HEK293 (cell line): Measurements from ENCODE around the gene TRAM2.

Experiments
- CTCF ChIA-PET: fragments of 350-600 bp; formaldehyde crosslinking; extraction: SDS; loops from one replicate; lab custom pipeline; 2021; ENCODE audit warnings: antibody characterized with exemption; lab: Yijun Ruan, JAX
- POLR2A ChIA-PET: fragments of 300-600 bp; formaldehyde crosslinking; extraction: SDS; loops from one replicate; lab custom pipeline; 2020; ENCODE audit warnings: antibody characterized with exemption, inconsistent platforms; lab: Yijun Ruan, JAX
- H3K27ac ChIP-seq: fragments of 200-500 bp; sonication (Bioruptor generic); 2 replicates; pipeline ENCODE4 v1.5.1; 2014; ENCODE audit warnings: low read depth, low read length, control low read depth, inconsistent platforms; ENCODE audit errors: extremely low read depth
- H3K36me3 ChIP-seq, 2 experiments: fragments of 200-500 bp in 1 of 2; sonication (Bioruptor generic) in 1 of 2; 1 replicate in 1 of 2; 2 replicates in 1 of 2; pipeline ENCODE4 v1.5.1; 2014 to 2017; ENCODE audit warnings: inconsistent platforms in 2 of 2, low read length in 2 of 2; ENCODE audit not compliant: control insufficient read depth in 2 of 2, insufficient read depth in 1 of 2
- H3K4me1 ChIP-seq: fragments of 200-500 bp; sonication (Bioruptor generic); 2 replicates; pipeline ENCODE4 v1.5.1; 2014; ENCODE audit warnings: mild to moderate bottlenecking, low read length, inconsistent platforms; ENCODE audit not compliant: control insufficient read depth, insufficient read depth
- H3K4me3 ChIP-seq: 2 replicates; pipeline ENCODE4 v1.5.1; 2011; ENCODE audit warnings: low read depth, mild to moderate bottlenecking, control low read depth, low read length, moderate library complexity
- H3K9me3 ChIP-seq: fragments of 200-500 bp; sonication (Bioruptor generic); 2 replicates; pipeline ENCODE4 v1.5.1; 2014; ENCODE audit warnings: low read depth, low read length, inconsistent platforms; ENCODE audit not compliant: control insufficient read depth, insufficient read depth
- HOXA7 ChIP-seq: sonication (generic); formaldehyde crosslinking; IDR thresholded peaks from 2 replicates; pipeline ENCODE4 v1.8.1; 2022; ENCODE audit warnings: missing genetic modification reagents, borderline replicate concordance
- KLF1 ChIP-seq: fragments of 450-650 bp; formaldehyde crosslinking; IDR thresholded peaks from 2 replicates; pipeline ENCODE4 v1.5.1; 2016; ENCODE audit warnings: missing biosample characterization, missing genetic modification characterization
- PRDM1 ChIP-seq: fragments of 450-650 bp; formaldehyde crosslinking; IDR thresholded peaks from 2 replicates; pipeline ENCODE4; 2016; ENCODE audit warnings: missing biosample characterization, missing genetic modification characterization
- PRDM6 ChIP-seq: fragments of 450-650 bp; formaldehyde crosslinking; IDR thresholded peaks from 2 replicates; pipeline ENCODE4 v1.5.1; 2017; ENCODE audit warnings: missing biosample characterization, missing genetic modification characterization
- SP2 ChIP-seq: fragments of 450-650 bp; formaldehyde crosslinking; IDR thresholded peaks from 2 replicates; pipeline ENCODE4 v1.5.1; 2016; ENCODE audit warnings: missing biosample characterization, missing genetic modification characterization
- WT1 ChIP-seq: fragments of 450-650 bp; formaldehyde crosslinking; IDR thresholded peaks from 2 replicates; pipeline ENCODE4 v1.5.1; 2016; ENCODE audit warnings: missing biosample characterization, missing genetic modification characterization
- ZFHX2 ChIP-seq: fragments of 450-650 bp; formaldehyde crosslinking; conservative IDR thresholded peaks from 2 replicates; pipeline ENCODE4 v1.5.1; 2016; ENCODE audit warnings: missing biosample characterization, missing genetic modification characterization
- ZNF112 ChIP-seq: fragments of 450-650 bp; formaldehyde crosslinking; IDR thresholded peaks from 2 replicates; pipeline ENCODE4 v1.5.0; 2017; ENCODE audit warnings: missing biosample characterization, missing genetic modification characterization
- ZNF174 ChIP-seq: fragments of 450-650 bp; formaldehyde crosslinking; IDR thresholded peaks from 2 replicates; pipeline ENCODE4 v1.5.0; 2017; ENCODE audit warnings: missing biosample characterization, mild to moderate bottlenecking, missing genetic modification characterization
- ZNF184 ChIP-seq: fragments of 450-650 bp; IDR thresholded peaks from 2 replicates; pipeline ENCODE4 v1.5.1; 2018; ENCODE audit warnings: missing biosample characterization, mild to moderate bottlenecking, missing genetic modification characterization
- ZNF19 ChIP-seq: fragments of 450-650 bp; formaldehyde crosslinking; IDR thresholded peaks from 2 replicates; pipeline ENCODE4; 2016; ENCODE audit warnings: missing biosample characterization, missing genetic modification characterization, low read depth
- ZNF214 ChIP-seq: fragments of 450-650 bp; formaldehyde crosslinking; IDR thresholded peaks from 2 replicates; pipeline ENCODE4 v1.5.1; 2017; ENCODE audit warnings: missing biosample characterization, mild to moderate bottlenecking, missing genetic modification characterization, borderline replicate concordance
- ZNF24 ChIP-seq: fragments of 450-650 bp; formaldehyde crosslinking; IDR thresholded peaks from 2 replicates; pipeline ENCODE4 v1.5.1; 2016; ENCODE audit warnings: missing biosample characterization, missing genetic modification characterization
- ZNF37A ChIP-seq: fragments of 450-650 bp; IDR thresholded peaks from 2 replicates; pipeline ENCODE4 v1.5.1; 2018; ENCODE audit warnings: missing biosample characterization, missing genetic modification characterization
- ZNF391 ChIP-seq: fragments of 450-650 bp; formaldehyde crosslinking; IDR thresholded peaks from 2 replicates; pipeline ENCODE4 v1.5.1; 2016; ENCODE audit warnings: low read depth, missing biosample characterization, missing genetic modification characterization, borderline replicate concordance
- ZNF394 ChIP-seq: fragments of 450-650 bp; formaldehyde crosslinking; IDR thresholded peaks from 2 replicates; pipeline ENCODE4 v1.5.1; 2016; ENCODE audit warnings: missing biosample characterization, missing genetic modification characterization, mild to moderate bottlenecking, moderate library complexity, borderline replicate concordance
- ZNF398 ChIP-seq: fragments of 450-650 bp; formaldehyde crosslinking; IDR thresholded peaks from 2 replicates; pipeline ENCODE4 v1.5.1; 2017; ENCODE audit warnings: missing biosample characterization, missing genetic modification characterization
- ZNF416 ChIP-seq: fragments of 450-650 bp; formaldehyde crosslinking; IDR thresholded peaks from 2 replicates; pipeline ENCODE4 v1.5.1; 2016; ENCODE audit warnings: missing biosample characterization, missing genetic modification characterization
- ZNF521 ChIP-seq: fragments of 450-650 bp; formaldehyde crosslinking; IDR thresholded peaks from 2 replicates; pipeline ENCODE4 v1.5.1; 2017; ENCODE audit warnings: missing biosample characterization, mild to moderate bottlenecking, missing genetic modification characterization
- ZNF580 ChIP-seq: fragments of 450-650 bp; formaldehyde crosslinking; IDR thresholded peaks from 2 replicates; pipeline ENCODE4 v1.5.1; 2016; ENCODE audit warnings: missing biosample characterization, missing genetic modification characterization
- ZNF624 ChIP-seq: fragments of 450-650 bp; formaldehyde crosslinking; IDR thresholded peaks from 2 replicates; pipeline ENCODE4 v1.5.1; 2017; ENCODE audit warnings: missing biosample characterization, missing genetic modification characterization
- ZNF670 ChIP-seq: fragments of 450-650 bp; formaldehyde crosslinking; IDR thresholded peaks from 2 replicates; pipeline ENCODE4 v1.5.1; 2016; ENCODE audit warnings: missing biosample characterization, missing genetic modification characterization, low read depth
- ZNF776 ChIP-seq: fragments of 450-650 bp; formaldehyde crosslinking; IDR thresholded peaks from 2 replicates; pipeline ENCODE4 v1.5.0; 2017; ENCODE audit warnings: missing biosample characterization, missing genetic modification characterization, borderline replicate concordance
- ZSCAN23 ChIP-seq: fragments of 450-650 bp; formaldehyde crosslinking; IDR thresholded peaks from 2 replicates; pipeline ENCODE4 v1.5.1; 2016; ENCODE audit warnings: missing biosample characterization, missing genetic modification characterization
- ZXDB ChIP-seq: fragments of 450-650 bp; formaldehyde crosslinking; IDR thresholded peaks from 2 replicates; pipeline ENCODE4 v1.5.1; 2016; ENCODE audit warnings: missing biosample characterization, missing genetic modification characterization
- TF ChIP-seq, protein P1 (sequence below): fragments of 450-650 bp; formaldehyde crosslinking; IDR thresholded peaks from 2 replicates; pipeline ENCODE4 v1.5.1; 2017; ENCODE audit warnings: missing biosample characterization, missing genetic modification characterization
- TF ChIP-seq, protein P2 (sequence below): fragments of 450-650 bp; formaldehyde crosslinking; IDR thresholded peaks from 2 replicates; pipeline ENCODE4 v1.5.1; 2016; ENCODE audit warnings: missing biosample characterization, missing genetic modification characterization

TRAM2 gene

GRCh38 chr6:52531834-52532233 is 45.0 kb downstream of the TRAM2 start:
- Histone ChIP-seq H3K4me1 (no peaks in the 10 kb centered on the region), H3K36me3 (peaks cover 0 to 13% of the 10 kb centered on the region in 2 experiments; a peak in 1 of 3 replicates), H3K9me3 (no peaks in the 10 kb centered on the region), H3K4me3 (no peak overlapping the region), H3K27ac (no peak overlapping the region)
- TF ChIP-seq, protein P1, sequence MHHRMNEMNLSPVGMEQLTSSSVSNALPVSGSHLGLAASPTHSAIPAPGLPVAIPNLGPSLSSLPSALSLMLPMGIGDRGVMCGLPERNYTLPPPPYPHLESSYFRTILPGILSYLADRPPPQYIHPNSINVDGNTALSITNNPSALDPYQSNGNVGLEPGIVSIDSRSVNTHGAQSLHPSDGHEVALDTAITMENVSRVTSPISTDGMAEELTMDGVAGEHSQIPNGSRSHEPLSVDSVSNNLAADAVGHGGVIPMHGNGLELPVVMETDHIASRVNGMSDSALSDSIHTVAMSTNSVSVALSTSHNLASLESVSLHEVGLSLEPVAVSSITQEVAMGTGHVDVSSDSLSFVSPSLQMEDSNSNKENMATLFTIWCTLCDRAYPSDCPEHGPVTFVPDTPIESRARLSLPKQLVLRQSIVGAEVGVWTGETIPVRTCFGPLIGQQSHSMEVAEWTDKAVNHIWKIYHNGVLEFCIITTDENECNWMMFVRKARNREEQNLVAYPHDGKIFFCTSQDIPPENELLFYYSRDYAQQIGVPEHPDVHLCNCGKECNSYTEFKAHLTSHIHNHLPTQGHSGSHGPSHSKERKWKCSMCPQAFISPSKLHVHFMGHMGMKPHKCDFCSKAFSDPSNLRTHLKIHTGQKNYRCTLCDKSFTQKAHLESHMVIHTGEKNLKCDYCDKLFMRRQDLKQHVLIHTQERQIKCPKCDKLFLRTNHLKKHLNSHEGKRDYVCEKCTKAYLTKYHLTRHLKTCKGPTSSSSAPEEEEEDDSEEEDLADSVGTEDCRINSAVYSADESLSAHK (tag by site-specific recombination) = no peak
- TF ChIP-seq WT1 (tag by site-specific recombination) = no peak
- TF ChIP-seq HOXA7 = no peak
- no peak for TF ChIP-seq ZNF19
- no peak for TF ChIP-seq ZXDB
- TF ChIP-seq ZNF580 (tag by site-specific recombination) = no peak
- no peak for TF ChIP-seq ZNF24 (tag by site-specific recombination)
- no peak for TF ChIP-seq ZNF416 (tag by site-specific recombination)
- no peak for TF ChIP-seq ZNF37A
- no peak for TF ChIP-seq ZNF391 (tag by site-specific recombination)
- no peak for TF ChIP-seq ZFHX2 (tag by site-specific recombination)
- no peak for TF ChIP-seq ZNF174 (tag by site-specific recombination)
- no peak for TF ChIP-seq KLF1 (tag by site-specific recombination)
- no peak for TF ChIP-seq ZNF398 (tag by site-specific recombination)
- TF ChIP-seq, protein P2, sequence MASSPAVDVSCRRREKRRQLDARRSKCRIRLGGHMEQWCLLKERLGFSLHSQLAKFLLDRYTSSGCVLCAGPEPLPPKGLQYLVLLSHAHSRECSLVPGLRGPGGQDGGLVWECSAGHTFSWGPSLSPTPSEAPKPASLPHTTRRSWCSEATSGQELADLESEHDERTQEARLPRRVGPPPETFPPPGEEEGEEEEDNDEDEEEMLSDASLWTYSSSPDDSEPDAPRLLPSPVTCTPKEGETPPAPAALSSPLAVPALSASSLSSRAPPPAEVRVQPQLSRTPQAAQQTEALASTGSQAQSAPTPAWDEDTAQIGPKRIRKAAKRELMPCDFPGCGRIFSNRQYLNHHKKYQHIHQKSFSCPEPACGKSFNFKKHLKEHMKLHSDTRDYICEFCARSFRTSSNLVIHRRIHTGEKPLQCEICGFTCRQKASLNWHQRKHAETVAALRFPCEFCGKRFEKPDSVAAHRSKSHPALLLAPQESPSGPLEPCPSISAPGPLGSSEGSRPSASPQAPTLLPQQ = no peak
- TF ChIP-seq ZSCAN23 = no peak
- TF ChIP-seq ZNF112 (tag by site-specific recombination) = no peak
- no peak for TF ChIP-seq ZNF214 (tag by site-specific recombination)
- no peak for TF ChIP-seq PRDM6
- CTCF ChIA-PET = no interaction called here
- POLR2A ChIA-PET = no interaction called here

DNA sequence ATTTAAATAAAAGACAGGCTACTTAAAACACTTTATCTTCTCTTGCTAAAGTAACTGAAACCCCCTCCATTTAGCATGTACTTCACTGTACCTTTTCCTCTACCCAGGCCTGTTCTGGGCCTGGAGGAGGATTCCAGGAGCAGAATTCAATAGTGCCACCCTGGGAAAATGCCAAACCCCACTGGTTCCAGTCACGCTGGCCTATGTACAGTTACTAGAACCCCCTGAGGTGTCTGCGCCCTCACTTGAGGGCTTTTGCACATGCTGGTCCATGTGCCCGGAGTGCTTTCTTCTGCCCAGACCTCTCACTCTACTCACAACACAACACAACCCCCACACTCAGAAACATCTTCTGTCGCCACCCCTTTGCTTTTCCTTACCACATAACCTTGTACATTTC is 45.5 kb downstream of the TRAM2 start:
- Histone ChIP-seq H3K4me1 (no peaks in the 10 kb centered on the region), H3K27ac (no peak overlapping the region), H3K36me3 (peaks cover 0 to 13% of the 10 kb centered on the region in 2 experiments; a peak in 1 of 3 replicates), H3K9me3 (no peaks in the 10 kb centered on the region), H3K4me3 (no peak overlapping the region)
- ChIA-PET POLR2A (interaction anchor here (0.6 kb wide), 1 partner anchor 40 kb away, joined by 4 read pairs; no protein-coding TSS in a partner anchor), CTCF (interaction anchor here (1.4 kb wide), 1 partner anchor 115 kb away, joined by 5 read pairs; no protein-coding TSS in a partner anchor)
- TF ChIP-seq ZNF184 (no peak), PRDM1 (no peak), ZNF670 (no peak), ZNF416 (tag by site-specific recombination) (no peak), ZNF521 (tag by site-specific recombination) (no peak), ZFHX2 (tag by site-specific recombination) (no peak), SP2 (no peak), ZNF624 (tag by site-specific recombination) (no peak), ZNF394 (no peak), ZNF776 (no peak)
